Mesenchymal stem cell (in vitro differentiated cells and primary cell): Measurements from ENCODE around the gene C2CD3.
"Not testable (repeated sequence)": the region's sequence is repeated elsewhere in the genome, so short reads cannot be mapped to it uniquely, and the experiment has no call there.

Experiments
- DNase-seq: peaks from one replicate; pipeline ENCODE4 v3.0.0-alpha.2; 2013
- H2AFZ ChIP-seq: one replicate; pipeline ENCODE4 v1.6.1; 2013; ENCODE audit warnings: low read depth, mild to moderate bottlenecking, control low read depth, inconsistent platforms, low read length, moderate library complexity
- H2AK5ac ChIP-seq: 2 replicates; pipeline ENCODE4 v1.6.1; 2013; ENCODE audit warnings: low read length, moderate library complexity, mild to moderate bottlenecking, inconsistent platforms; ENCODE audit not compliant: severe bottlenecking
- H2BK120ac ChIP-seq: one replicate; pipeline ENCODE4 v1.6.1; 2013; ENCODE audit warnings: low read depth, mild to moderate bottlenecking, inconsistent platforms, low read length, moderate library complexity
- H2BK12ac ChIP-seq, 2 experiments: one replicate each; pipeline ENCODE4 v1.6.1; 2013; ENCODE audit warnings: inconsistent platforms in 2 of 2, low read length in 2 of 2, mild to moderate bottlenecking in 2 of 2, moderate library complexity in 2 of 2, control low read depth in 1 of 2
- H2BK15ac ChIP-seq: one replicate; pipeline ENCODE4 v1.6.1; 2013; ENCODE audit warnings: mild to moderate bottlenecking, low read depth, inconsistent platforms; ENCODE audit not compliant: poor library complexity, severe bottlenecking
- H2BK5ac ChIP-seq: 2 replicates; pipeline ENCODE4 v1.6.1; 2013; ENCODE audit warnings: low read depth, mild to moderate bottlenecking, low read length, control low read depth, inconsistent platforms; ENCODE audit not compliant: poor library complexity, severe bottlenecking
- H3K14ac ChIP-seq, 2 experiments: one replicate each; pipeline ENCODE4 v1.6.1; 2013; ENCODE audit warnings: inconsistent platforms in 2 of 2, low read length in 2 of 2, control low read depth in 1 of 2, mild to moderate bottlenecking in 1 of 2, moderate library complexity in 1 of 2
- H3K18ac ChIP-seq, 2 experiments: one replicate each; pipeline ENCODE4 v1.6.1; 2013; ENCODE audit warnings: inconsistent platforms in 2 of 2, low read length in 2 of 2, control low read depth in 1 of 2, low read depth in 1 of 2, mild to moderate bottlenecking in 1 of 2
- H3K23ac ChIP-seq, 2 experiments: one replicate each; pipeline ENCODE4 v1.6.1; 2013; ENCODE audit warnings: inconsistent platforms in 2 of 2, low read length in 2 of 2, mild to moderate bottlenecking in 2 of 2, moderate library complexity in 2 of 2, control low read depth in 1 of 2
- H3K27ac ChIP-seq: 2 replicates; pipeline ENCODE4 v1.5.1; 2013; ENCODE audit warnings: mild to moderate bottlenecking, moderate library complexity, low read length, control low read depth, inconsistent platforms; ENCODE audit not compliant: poor library complexity, severe bottlenecking
- H3K27me3 ChIP-seq, 2 experiments: 2 replicates each; pipeline versions ENCODE4 v1.6.1 to v1.7.0; 2013; ENCODE audit warnings: low read length in 2 of 2, mild to moderate bottlenecking in 2 of 2, moderate library complexity in 2 of 2, control low read depth in 1 of 2, inconsistent platforms in 1 of 2; ENCODE audit not compliant: control insufficient read depth in 1 of 2, insufficient read depth in 1 of 2
- H3K36me3 ChIP-seq, 2 experiments: 2 replicates each; pipeline versions ENCODE4 v1.6.1 to v1.7.0; 2013; ENCODE audit warnings: low read length in 2 of 2, control low read depth in 1 of 2, inconsistent platforms in 1 of 2, low read depth in 1 of 2, mild to moderate bottlenecking in 1 of 2; ENCODE audit not compliant: insufficient read depth in 2 of 2, control insufficient read depth in 1 of 2
- H3K4ac ChIP-seq, 2 experiments: one replicate each; pipeline ENCODE4 v1.6.1; 2013; ENCODE audit warnings: inconsistent platforms in 2 of 2, low read length in 2 of 2, mild to moderate bottlenecking in 2 of 2, moderate library complexity in 2 of 2, control low read depth in 1 of 2, low read depth in 1 of 2
- H3K4me1 ChIP-seq: 2 replicates; pipeline ENCODE4 v1.6.1; 2013; ENCODE audit warnings: low read depth, low read length, control low read depth; ENCODE audit not compliant: control insufficient read depth, insufficient read depth
- H3K4me2 ChIP-seq: 2 replicates; pipeline ENCODE4 v1.6.1; 2013; ENCODE audit warnings: low read length, mild to moderate bottlenecking, inconsistent platforms; ENCODE audit not compliant: poor library complexity, severe bottlenecking
- H3K4me3 ChIP-seq, 2 experiments: 2 replicates each; pipeline versions ENCODE4 v1.5.1 to v1.7.0; 2013; ENCODE audit warnings: low read length in 2 of 2, mild to moderate bottlenecking in 2 of 2, control low read depth in 1 of 2, low read depth in 1 of 2; ENCODE audit not compliant: insufficient read depth in 1 of 2
- H3K79me1 ChIP-seq: replicated peaks from 2 replicates; pipeline ENCODE4 v1.6.1; 2013; ENCODE audit warnings: mild to moderate bottlenecking, control low read depth, low read length, inconsistent platforms; ENCODE audit not compliant: poor library complexity, severe bottlenecking
- H3K9ac ChIP-seq: 2 replicates; pipeline ENCODE4 v1.7.0; 2013; ENCODE audit warnings: mild to moderate bottlenecking, low read length, moderate library complexity
- H3K9me3 ChIP-seq: 2 replicates; pipeline ENCODE4 v1.7.0; 2013; ENCODE audit warnings: mild to moderate bottlenecking, low read length; ENCODE audit not compliant: control insufficient read depth
- H4K8ac ChIP-seq: one replicate; pipeline ENCODE4 v1.6.1; 2013; ENCODE audit warnings: inconsistent platforms, mild to moderate bottlenecking, low read length, moderate library complexity
- H4K91ac ChIP-seq: one replicate; pipeline ENCODE4 v1.6.1; 2013; ENCODE audit warnings: mild to moderate bottlenecking, low read length, inconsistent platforms
- WGBS: methylation state at CpG from one replicate; pipeline ENCODE4 v1.1.7; 2013; ENCODE audit warnings: mixed read lengths; 5-methylcytosine and 5-hydroxymethylcytosine counted together

Gene C2CD3

GRCh38 chr11:74141241-74141695 is 29.5 kb downstream of the C2CD3 start:
- Histone ChIP-seq H3K4me1 (peaks cover 2% of the 10 kb centered on the region), H2BK12ac (no peak overlapping the region), H2BK120ac (no peak overlapping the region), H3K14ac (no peak overlapping the region), H3K23ac (no peak overlapping the region), H3K4me2 (no peak overlapping the region), H3K18ac (no peak overlapping the region), H3K9ac (no peak overlapping the region), H4K8ac (no peak overlapping the region), H3K4ac (no peak overlapping the region), H3K27me3 (no peaks in the 10 kb centered on the region), H3K79me1 (peaks cover 11% of the 10 kb centered on the region), H2AFZ (no peak overlapping the region), H2BK5ac (no peak overlapping the region), H4K91ac (no peak overlapping the region), H3K4me3 (no peak overlapping the region), H3K27ac (peak overlapping the region; percentile 88), H3K36me3 (peaks cover 0 to 4% of the 10 kb centered on the region in 2 experiments), H2AK5ac (peak overlapping the region; percentile 14), H2BK15ac (no peak overlapping the region), H3K9me3 (no peaks in the 10 kb centered on the region)
- WGBS: 79% methylated on average over 2 of the region's 2 CpGs
- DNase-seq: no peak

- not testable (repeated sequence) for H2AK5ac ChIP-seq, H3K27me3 ChIP-seq, H3K4me3 ChIP-seq, H3K9me3 ChIP-seq, H4K91ac ChIP-seq, H3K4me1 ChIP-seq, H3K14ac ChIP-seq, H2BK15ac ChIP-seq, DNase-seq, H2AFZ ChIP-seq, H3K4me2 ChIP-seq, H3K18ac ChIP-seq, H3K9ac ChIP-seq, H4K8ac ChIP-seq, H2BK12ac ChIP-seq, H2BK120ac ChIP-seq, H3K4ac ChIP-seq, H3K23ac ChIP-seq
- 44% methylated on average over 1 of the region's 1 CpG for WGBS
- Histone ChIP-seq H2BK5ac (peak overlapping the region; percentile 99), H3K36me3 (peaks cover 0 to 14% of the 10 kb centered on the region in 2 experiments), H3K79me1 (peaks cover 10% of the 10 kb centered on the region), H3K27ac (peak overlapping the region; percentile 100)
These were observed 30.8 kb downstream of the C2CD3 start for GRCh38 chr11:74139919-74140431.

- Histone ChIP-seq H2BK5ac (peak overlapping the region; percentile 99), H3K23ac (no peak overlapping the region), H3K4me3 (peak overlapping the region in 1 of 2 experiments; percentile 9), H2AFZ (no peak overlapping the region), H3K18ac (peak overlapping the region; percentile 0 to 86), H2AK5ac (peak overlapping the region; percentile 79), H3K9ac (peak overlapping the region; percentile 42), H3K36me3 (peaks cover 0 to 14% of the 10 kb centered on the region in 2 experiments), H2BK120ac (peak overlapping the region; percentile 59), H2BK12ac (peak overlapping the region; percentile 1 to 37), H3K79me1 (peaks cover 7% of the 10 kb centered on the region), H3K4me2 (no peak overlapping the region), H3K4ac (peak overlapping the region in 1 of 2 experiments; percentile 69), H2BK15ac (no peak overlapping the region), H3K27me3 (no peaks in the 10 kb centered on the region), H3K9me3 (no peaks in the 10 kb centered on the region), H3K4me1 (peaks cover 3% of the 10 kb centered on the region), H4K91ac (peak overlapping the region; percentile 50), H3K14ac (no peak overlapping the region), H3K27ac (peak overlapping the region; percentile 100), H4K8ac (no peak overlapping the region)
- DNase-seq: peak; percentile 19
- 80% methylated on average over 5 of the region's 6 CpGs for WGBS
These were observed 31.5 kb downstream of the C2CD3 start for GRCh38 chr11:74139151-74139918.

- WGBS: 0% methylated on average over 1 of the region's 2 CpGs
- Histone ChIP-seq H2BK12ac (no peak overlapping the region), H3K79me1 (peaks cover 6% of the 10 kb centered on the region), H2BK5ac (peak overlapping the region; percentile 99), H3K27me3 (no peaks in the 10 kb centered on the region), H4K91ac (no peak overlapping the region), H3K27ac (peak overlapping the region; percentile 100), H3K4me1 (peaks cover 3% of the 10 kb centered on the region), H2BK15ac (no peak overlapping the region), H3K36me3 (peaks cover 0 to 20% of the 10 kb centered on the region in 2 experiments), H3K18ac (no peak overlapping the region), H2BK120ac (no peak overlapping the region), H3K9me3 (no peaks in the 10 kb centered on the region), H2AFZ (no peak overlapping the region), H3K9ac (peak overlapping the region; percentile 42), H3K23ac (no peak overlapping the region), H4K8ac (no peak overlapping the region), H2AK5ac (no peak overlapping the region), H3K4me3 (peak overlapping the region in 1 of 2 experiments; percentile 9), H3K14ac (no peak overlapping the region), H3K4me2 (no peak overlapping the region), H3K4ac (no peak overlapping the region)
- peak; percentile 89 for DNase-seq
These were observed 32.2 kb downstream of the C2CD3 start for GRCh38 chr11:74138572-74138971.
